Measurements from ENCODE around the gene IL17RA. TPM values are rescaled to one million over a fixed set of nuclear protein-coding genes. Genes with fewer than 3 reads are reported as not detected.
A peak's percentile ranks its signal among the peaks of the same experiment; 100 is the strongest.

The IL17RA gene
- total and polyA plus RNA-seq, 4 donors: 3.0 to 28.3 (median 14.6) TPM

DNA sequence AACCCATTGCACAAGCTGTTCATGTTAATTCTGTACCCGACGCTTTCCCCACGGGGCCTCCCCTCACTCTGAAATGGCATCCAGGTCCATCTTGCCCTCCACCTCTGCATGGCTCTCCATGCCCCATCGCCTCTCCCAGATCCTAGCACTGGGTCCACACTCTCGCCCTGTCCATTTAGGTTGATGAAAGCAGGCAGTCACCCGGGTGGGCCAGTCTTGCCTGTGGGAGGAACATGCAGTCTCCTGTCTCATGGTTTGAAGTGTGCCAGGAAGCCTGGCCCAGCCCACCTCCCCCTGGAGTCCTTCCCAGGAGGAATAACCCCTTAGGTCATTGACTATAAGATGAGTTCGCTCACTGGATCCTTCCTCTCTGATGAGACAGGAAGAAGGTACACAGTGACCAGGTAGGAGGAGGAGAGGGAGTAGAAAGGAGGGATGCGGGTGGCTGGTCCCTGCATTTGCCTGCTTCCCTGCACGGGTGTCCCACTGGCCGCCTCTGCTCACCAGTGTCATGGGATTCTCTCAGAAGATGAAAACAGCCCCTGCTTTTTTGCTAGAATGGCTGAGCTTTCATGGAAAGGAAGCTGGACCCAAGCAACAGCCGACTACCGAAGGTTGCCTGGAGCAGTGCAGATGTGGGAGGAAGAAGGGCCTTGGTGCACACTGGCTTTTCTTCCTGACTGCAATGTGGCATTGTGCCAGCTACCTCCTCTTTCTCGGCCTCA, 29.5 kb downstream of the IL17RA start:
- Histone ChIP-seq H3K36me3 (ENCODE audit: control insufficient read depth in 1 of 2, insufficient read depth in 2 of 2, low read length in 1 of 2) (no peaks in the 10 kb centered on the region), H3K27ac (ENCODE audit: low read depth in 1 of 2, low read length in 2 of 2) (no peak overlapping the region), H3K4me1 (ENCODE audit: control insufficient read depth in 1 of 2, insufficient read depth in 2 of 2, low read length in 2 of 2) (no peaks in the 10 kb centered on the region), H3K4me3 (ENCODE audit: low read length in 2 of 2) (no peak overlapping the region), H3K9me3 (ENCODE audit: control insufficient read depth, low read length) (no peaks in the 10 kb centered on the region), H3K27me3 (ENCODE audit: control insufficient read depth in 1 of 2, insufficient read depth in 2 of 2, low read length in 1 of 2) (no peaks in the 10 kb centered on the region)
- ATAC-seq (ENCODE audit: low FRiP score) (no peak), DNase-seq (peak in 1 of 2 donors; percentile 68)
- intact Hi-C loops (cut with DNase I): no loop called here
- WGBS, 2 donors: 74 to 76% methylated on average over 13 of the region's 13 CpGs

DNA sequence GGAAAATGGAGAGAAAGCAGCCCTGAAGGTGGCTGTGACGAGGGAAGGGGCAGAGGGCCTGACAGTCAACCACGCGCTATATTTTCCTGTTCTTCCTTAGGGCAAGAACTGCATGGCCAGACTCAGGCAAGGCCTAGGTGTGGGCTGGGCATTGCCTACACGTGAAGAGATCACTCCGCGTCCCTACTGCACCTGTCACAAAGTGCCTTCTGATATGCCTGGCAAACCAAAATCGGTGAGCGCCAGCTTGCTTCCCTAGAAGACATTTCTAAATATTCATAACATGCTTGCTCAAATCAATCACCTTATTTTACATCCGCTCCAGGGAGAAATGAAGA, 30.1 kb downstream of the IL17RA start:
- H3K27ac ChIP-seq (ENCODE audit: low read depth in 1 of 2, low read length in 2 of 2): no peak overlapping the region
- intact Hi-C loops (cut with DNase I): no loop called here
- no peak for ATAC-seq (ENCODE audit: low FRiP score)
- DNase-seq: peak in 1 of 2 donors; percentile 30
- H3K27me3 ChIP-seq (ENCODE audit: control insufficient read depth in 1 of 2, insufficient read depth in 2 of 2, low read length in 1 of 2): no peaks in the 10 kb centered on the region
- WGBS, 2 donors: 91 to 92% methylated on average over 9 of the region's 9 CpGs
- no peaks in the 10 kb centered on the region for H3K9me3 ChIP-seq (ENCODE audit: control insufficient read depth, low read length)
- no peak overlapping the region for H3K4me3 ChIP-seq (ENCODE audit: low read length in 2 of 2)
- H3K4me1 ChIP-seq (ENCODE audit: control insufficient read depth in 1 of 2, insufficient read depth in 2 of 2, low read length in 2 of 2): no peaks in the 10 kb centered on the region
- H3K36me3 ChIP-seq (ENCODE audit: control insufficient read depth in 1 of 2, insufficient read depth in 2 of 2, low read length in 1 of 2): no peaks in the 10 kb centered on the region

DNA sequence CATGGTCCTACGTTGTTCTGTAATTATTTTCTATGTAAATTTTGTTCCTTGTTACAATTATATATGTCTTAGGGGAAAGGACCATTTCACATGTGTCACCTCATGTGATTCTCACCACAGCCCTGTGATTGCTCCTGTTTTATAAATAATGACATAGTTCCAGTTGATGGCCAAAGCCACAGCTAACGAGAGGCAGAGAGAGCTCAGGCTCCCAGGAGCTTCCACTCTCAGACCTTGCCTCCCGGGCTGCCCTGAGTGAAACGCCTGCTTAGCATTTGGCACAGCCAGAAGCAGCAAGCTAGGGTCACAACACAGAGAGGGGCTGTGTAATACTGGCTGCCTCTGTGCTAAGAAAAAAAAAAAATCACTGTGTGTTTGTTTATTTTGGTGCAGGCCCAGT, 30.4 kb downstream of the IL17RA start:
- no peaks in the 10 kb centered on the region for H3K27me3 ChIP-seq (ENCODE audit: control insufficient read depth in 1 of 2, insufficient read depth in 2 of 2, low read length in 1 of 2)

DNA sequence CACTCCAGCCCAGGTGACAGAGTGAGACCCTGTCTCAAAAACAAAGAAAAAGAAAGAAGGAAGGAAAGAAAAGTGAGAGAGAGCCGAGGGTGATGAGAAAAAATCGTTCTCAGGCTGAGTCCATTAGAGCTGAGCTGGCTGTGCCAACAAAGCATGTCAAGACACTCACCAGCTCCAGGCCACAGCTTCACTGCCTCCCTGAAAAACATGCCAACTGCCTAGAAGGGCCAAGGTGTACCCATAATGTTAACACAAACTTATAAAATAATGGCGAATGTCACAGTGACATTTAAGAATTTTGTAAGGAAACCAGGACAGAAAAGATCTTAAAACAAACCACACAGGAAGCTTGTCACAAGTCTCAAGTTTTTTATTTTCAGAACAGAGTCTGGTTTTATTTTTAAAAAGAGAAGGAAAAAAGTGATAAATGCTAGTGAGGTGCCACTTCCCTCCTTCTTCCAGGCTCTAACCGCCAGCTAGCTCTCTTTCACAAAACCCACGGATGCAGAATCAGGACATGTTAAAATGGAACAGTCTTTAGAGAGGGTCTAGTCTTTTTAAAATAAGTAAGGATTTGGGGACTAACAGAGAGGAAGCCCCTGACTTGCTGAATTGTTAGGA, 31.3 kb downstream of the IL17RA start:
- 40 to 43% methylated on average over 5 of the region's 5 CpGs for WGBS, 2 donors
- no peak overlapping the region for H3K4me3 ChIP-seq (ENCODE audit: low read length in 2 of 2)
- intact Hi-C loops (cut with DNase I): no loop called here
- no peaks in the 10 kb centered on the region for H3K27me3 ChIP-seq (ENCODE audit: control insufficient read depth in 1 of 2, insufficient read depth in 2 of 2, low read length in 1 of 2)
- no peaks in the 10 kb centered on the region for H3K4me1 ChIP-seq (ENCODE audit: control insufficient read depth in 1 of 2, insufficient read depth in 2 of 2, low read length in 2 of 2)
- no peaks in the 10 kb centered on the region for H3K36me3 ChIP-seq (ENCODE audit: control insufficient read depth in 1 of 2, insufficient read depth in 2 of 2, low read length in 1 of 2)
- no peaks in the 10 kb centered on the region for H3K9me3 ChIP-seq (ENCODE audit: control insufficient read depth, low read length)
- H3K27ac ChIP-seq (ENCODE audit: low read depth in 1 of 2, low read length in 2 of 2): no peak overlapping the region
- DNase-seq (no peak), ATAC-seq (ENCODE audit: low FRiP score) (no peak)

More for the DNA sequence above, 30.4 kb downstream of the IL17RA start:
- Histone ChIP-seq H3K9me3 (ENCODE audit: control insufficient read depth, low read length) (no peaks in the 10 kb centered on the region), H3K4me3 (ENCODE audit: low read length in 2 of 2) (no peak overlapping the region), H3K4me1 (ENCODE audit: control insufficient read depth in 1 of 2, insufficient read depth in 2 of 2, low read length in 2 of 2) (no peaks in the 10 kb centered on the region), H3K27ac (ENCODE audit: low read depth in 1 of 2, low read length in 2 of 2) (no peak overlapping the region), H3K36me3 (ENCODE audit: control insufficient read depth in 1 of 2, insufficient read depth in 2 of 2, low read length in 1 of 2) (no peaks in the 10 kb centered on the region)
- ATAC-seq (ENCODE audit: low FRiP score) (no peak), DNase-seq (peak in 1 of 2 donors; percentile 15)
- 54 to 56% methylated on average over 4 of the region's 4 CpGs for WGBS, 2 donors
- intact Hi-C loops (cut with DNase I): no loop called here

DNA sequence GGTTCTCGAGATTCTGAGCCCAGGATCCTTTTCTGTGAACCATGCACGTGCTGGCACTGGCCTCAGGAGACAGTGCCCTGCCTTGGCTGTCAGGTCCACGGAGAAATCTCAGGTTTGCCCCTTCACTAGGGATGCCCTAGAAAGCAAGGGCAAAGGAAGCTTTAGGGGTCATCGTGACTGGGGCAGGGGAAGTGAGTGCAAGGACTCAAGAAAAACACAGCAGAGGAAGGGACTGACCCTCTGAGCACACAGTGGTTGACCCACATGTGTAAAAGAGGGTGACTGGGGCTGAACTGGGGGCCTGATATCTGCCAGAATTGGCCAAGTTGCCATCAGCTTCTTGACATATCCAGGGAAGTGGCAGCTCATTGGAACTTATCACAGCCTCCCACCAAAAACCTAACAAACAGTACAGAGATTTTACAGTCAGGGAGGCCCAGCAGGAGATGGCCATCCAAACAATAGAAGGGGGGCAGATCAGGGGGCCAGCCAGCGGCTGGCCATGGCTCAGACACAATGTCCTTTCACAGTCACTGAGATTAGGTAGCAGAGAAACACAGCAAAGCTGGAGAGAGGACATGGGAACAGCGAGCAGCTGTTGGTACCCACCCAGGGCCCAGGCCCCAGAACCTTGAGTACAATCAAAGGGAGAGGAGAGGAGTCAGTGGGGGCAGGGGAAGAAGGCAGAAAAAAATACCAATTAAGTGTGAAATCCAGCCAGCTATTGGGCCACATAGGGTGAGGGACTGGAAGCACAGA, 32.0 kb downstream of the IL17RA start:
- Histone ChIP-seq H3K9me3 (ENCODE audit: control insufficient read depth, low read length) (no peaks in the 10 kb centered on the region), H3K4me1 (ENCODE audit: control insufficient read depth in 1 of 2, insufficient read depth in 2 of 2, low read length in 2 of 2) (no peaks in the 10 kb centered on the region), H3K27me3 (ENCODE audit: control insufficient read depth in 1 of 2, insufficient read depth in 2 of 2, low read length in 1 of 2) (no peaks in the 10 kb centered on the region), H3K4me3 (ENCODE audit: low read length in 2 of 2) (no peak overlapping the region), H3K36me3 (ENCODE audit: control insufficient read depth in 1 of 2, insufficient read depth in 2 of 2, low read length in 1 of 2) (no peaks in the 10 kb centered on the region), H3K27ac (ENCODE audit: low read depth in 1 of 2, low read length in 2 of 2) (no peak overlapping the region)
- DNase-seq: peak in 1 of 2 donors; percentile 31
- ATAC-seq (ENCODE audit: low FRiP score): no peak
- WGBS, 2 donors: 37 to 45% methylated on average over 6 of the region's 6 CpGs
- intact Hi-C loops (cut with DNase I): no loop called here

DNA sequence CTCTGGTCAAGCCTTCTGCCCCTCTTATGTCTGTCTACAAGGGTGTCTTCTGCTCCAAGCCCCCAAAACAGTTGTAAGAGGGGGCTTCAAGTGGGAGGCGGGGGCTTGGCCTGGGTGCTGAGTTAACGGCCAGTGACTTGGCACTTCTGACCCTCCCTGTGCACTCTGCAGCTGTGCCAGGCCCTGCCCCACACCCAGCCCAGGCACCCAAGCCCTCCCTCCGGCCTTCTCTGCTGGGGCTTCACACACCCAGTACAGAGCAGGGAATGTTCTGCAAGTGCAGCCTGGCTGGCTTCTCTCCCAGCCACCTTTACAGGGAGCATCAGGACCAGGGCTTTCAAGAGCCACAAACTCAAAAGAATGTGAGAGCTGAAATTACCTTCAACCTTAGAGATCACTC, 32.6 kb downstream of the IL17RA start:
- ATAC-seq (ENCODE audit: low FRiP score) (no peak), DNase-seq (peak in 1 of 2 donors; percentile 68)
- no peaks in the 10 kb centered on the region for H3K36me3 ChIP-seq (ENCODE audit: control insufficient read depth in 1 of 2, insufficient read depth in 2 of 2, low read length in 1 of 2)
- no peak overlapping the region for H3K4me3 ChIP-seq (ENCODE audit: low read length in 2 of 2)
- WGBS, 2 donors: 68 to 71% methylated on average over 3 of the region's 3 CpGs
- intact Hi-C loops (cut with DNase I): no loop called here
- no peaks in the 10 kb centered on the region for H3K27me3 ChIP-seq (ENCODE audit: control insufficient read depth in 1 of 2, insufficient read depth in 2 of 2, low read length in 1 of 2)
- no peaks in the 10 kb centered on the region for H3K4me1 ChIP-seq (ENCODE audit: control insufficient read depth in 1 of 2, insufficient read depth in 2 of 2, low read length in 2 of 2)
- no peak overlapping the region for H3K27ac ChIP-seq (ENCODE audit: low read depth in 1 of 2, low read length in 2 of 2)
- H3K9me3 ChIP-seq (ENCODE audit: control insufficient read depth, low read length): no peaks in the 10 kb centered on the region

DNA sequence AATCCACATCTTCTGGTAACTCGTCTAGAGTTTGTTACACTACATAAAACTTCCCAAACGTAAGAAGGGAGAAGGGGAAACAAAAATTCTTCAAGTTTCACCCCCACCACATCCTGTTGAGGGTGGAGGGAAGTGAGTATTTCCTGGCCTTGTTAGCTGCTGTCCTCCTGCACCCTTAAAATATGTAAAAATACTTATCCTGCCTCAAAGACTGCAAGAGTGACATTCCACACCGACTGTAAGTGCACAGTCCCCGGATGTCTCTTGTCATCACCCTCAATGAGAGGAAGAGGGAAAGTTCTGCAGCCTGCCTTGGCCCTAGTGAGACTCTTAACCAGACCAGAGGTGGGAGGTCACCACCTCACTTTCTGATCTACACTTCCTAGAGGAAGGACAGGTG, 33.1 kb downstream of the IL17RA start:
- ATAC-seq (ENCODE audit: low FRiP score): no peak
- H3K27me3 ChIP-seq (ENCODE audit: control insufficient read depth in 1 of 2, insufficient read depth in 2 of 2, low read length in 1 of 2): peaks cover 0 to 2% of the 10 kb centered on the region in 2 donors
- no peaks in the 10 kb centered on the region for H3K36me3 ChIP-seq (ENCODE audit: control insufficient read depth in 1 of 2, insufficient read depth in 2 of 2, low read length in 1 of 2)
- intact Hi-C loops (cut with DNase I): no loop called here
- H3K27ac ChIP-seq (ENCODE audit: low read depth in 1 of 2, low read length in 2 of 2): no peak overlapping the region
- peak in 1 of 2 donors; percentile 0 for DNase-seq
- H3K4me3 ChIP-seq (ENCODE audit: low read length in 2 of 2): no peak overlapping the region
- H3K9me3 ChIP-seq (ENCODE audit: control insufficient read depth, low read length): no peaks in the 10 kb centered on the region
- WGBS, 2 donors: 42 to 46% methylated on average over 4 of the region's 4 CpGs
- H3K4me1 ChIP-seq (ENCODE audit: control insufficient read depth in 1 of 2, insufficient read depth in 2 of 2, low read length in 2 of 2): no peaks in the 10 kb centered on the region

DNA sequence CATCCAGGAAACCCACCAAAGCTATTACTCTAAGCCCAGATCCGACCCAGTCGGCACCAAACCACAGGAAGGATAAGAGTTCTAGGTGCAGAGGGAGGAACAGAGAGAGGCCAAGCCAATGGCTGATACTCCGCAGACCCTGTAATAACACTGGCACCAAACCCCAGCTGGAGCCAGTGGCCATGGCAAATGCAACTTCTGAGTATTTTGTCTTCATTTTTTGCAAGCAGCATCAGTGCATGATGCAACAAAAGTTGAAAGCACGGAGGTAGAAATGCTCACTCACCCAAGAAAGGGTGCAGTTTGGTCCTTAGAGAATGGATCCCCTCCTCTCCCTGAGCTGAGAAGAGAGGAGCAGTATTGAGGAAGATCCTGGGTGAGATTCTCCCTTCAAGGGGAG, 33.5 kb downstream of the IL17RA start:
- intact Hi-C loops (cut with DNase I): no loop called here
- Histone ChIP-seq H3K27ac (ENCODE audit: low read depth in 1 of 2, low read length in 2 of 2) (no peak overlapping the region), H3K27me3 (ENCODE audit: control insufficient read depth in 1 of 2, insufficient read depth in 2 of 2, low read length in 1 of 2) (peaks cover 0 to 2% of the 10 kb centered on the region in 2 donors), H3K36me3 (ENCODE audit: control insufficient read depth in 1 of 2, insufficient read depth in 2 of 2, low read length in 1 of 2) (no peaks in the 10 kb centered on the region), H3K4me3 (ENCODE audit: low read length in 2 of 2) (no peak overlapping the region), H3K9me3 (ENCODE audit: control insufficient read depth, low read length) (no peaks in the 10 kb centered on the region), H3K4me1 (ENCODE audit: control insufficient read depth in 1 of 2, insufficient read depth in 2 of 2, low read length in 2 of 2) (no peaks in the 10 kb centered on the region)
- ATAC-seq (ENCODE audit: low FRiP score) (no peak), DNase-seq (peak in 1 of 2 donors; percentile 9)
- WGBS, 2 donors: 91 to 94% methylated on average over 4 of the region's 4 CpGs

Measured in aorta (tissue), 5 donors.